GM10248 (cell line): ENCODE data around the gene RGS6.
A peak's percentile ranks its signal among the peaks of the same experiment; 100 is the strongest.
"Not testable (repeated sequence)": the region's sequence is repeated elsewhere in the genome, so short reads cannot be mapped to it uniquely, and the experiment has no call there.

ENCODE experiments used
- CTCF ChIA-PET: fragments of 300-600 bp; sonication (Branson Sonifier 250); formaldehyde crosslinking; extraction: SDS; loops from one replicate; lab custom pipeline; 2021; ENCODE audit warnings: antibody characterized with exemption; lab: Yijun Ruan, JAX
- POLR2A ChIA-PET: fragments of 350-650 bp; sonication (Branson Sonifier 250); formaldehyde crosslinking; extraction: SDS; loops from one replicate; lab custom pipeline; 2020; ENCODE audit warnings: antibody characterized with exemption; lab: Yijun Ruan, JAX
- DNase-seq: peaks from one replicate; pipeline ENCODE4 v3.0.0; 2012; ENCODE audit errors: extremely low spot score
- CTCF ChIP-seq: IDR thresholded peaks from 2 replicates; pipeline ENCODE4 v1.5.1; 2012; ENCODE audit warnings: mild to moderate bottlenecking, low read depth; ENCODE audit errors: extremely low read depth, missing control alignments, control extremely low read depth

RGS6 gene

DNA sequence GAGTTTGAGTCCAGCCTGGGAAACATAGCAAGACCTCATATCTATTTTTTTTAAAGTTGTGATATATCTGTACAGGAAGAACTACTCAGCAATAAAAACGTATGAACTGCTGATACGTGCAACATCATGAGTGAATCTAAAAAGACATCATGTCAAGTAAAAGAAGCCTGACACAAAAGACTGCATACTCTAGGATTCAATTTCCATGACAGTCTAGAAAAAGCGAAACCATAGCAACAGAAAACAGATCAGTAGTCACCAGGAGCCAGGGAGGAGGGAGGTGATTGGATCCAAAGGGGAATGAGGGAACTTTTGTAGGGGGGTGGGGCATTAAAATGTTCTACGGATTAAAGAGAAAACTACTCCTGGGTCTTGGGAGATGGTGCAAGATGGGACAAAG, 8.7 kb upstream of the RGS6 start:
- POLR2A ChIA-PET: no interaction called here
- no peak for TF ChIP-seq CTCF
- CTCF ChIA-PET: interaction anchor here (1.2 kb wide), 1 partner anchor 9 kb away, joined by 3 read pairs; the partner anchor contains the start of gene RGS6
- no peak for DNase-seq

DNA sequence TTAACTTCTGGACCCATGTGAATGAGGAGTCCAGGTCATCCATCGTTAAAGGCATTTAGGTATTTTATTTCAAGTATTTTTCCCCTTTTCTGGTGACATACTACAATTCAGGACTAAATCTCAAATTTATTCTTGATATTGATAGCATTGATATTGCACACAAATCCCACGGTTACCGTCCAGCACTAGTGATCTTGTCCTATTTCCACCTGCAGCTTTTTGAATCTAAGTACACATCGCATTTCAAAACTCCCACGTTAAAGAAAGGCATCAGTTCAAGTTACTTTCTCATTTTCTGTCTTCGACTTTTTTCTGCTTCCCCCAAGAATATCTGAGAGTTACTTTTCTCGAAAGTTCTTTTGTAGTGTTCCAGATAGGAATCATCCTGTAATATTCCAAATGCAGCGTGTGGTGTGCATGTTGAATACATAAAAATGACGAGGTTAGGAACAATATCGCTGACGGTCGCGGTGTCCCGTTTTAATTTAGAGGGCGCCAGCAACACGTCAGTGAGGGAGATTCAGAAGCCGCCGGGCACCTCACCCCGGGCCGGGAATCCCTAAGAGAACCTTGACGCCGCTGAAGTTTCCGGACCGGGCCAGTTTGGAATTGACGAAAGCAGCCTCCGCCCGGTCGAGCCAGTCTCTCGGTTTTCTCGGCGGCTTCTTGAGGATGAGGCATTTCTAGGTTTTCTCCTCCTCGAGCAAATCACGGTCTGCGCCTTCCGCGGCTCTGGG, 569 bp upstream of the RGS6 start:
- POLR2A ChIA-PET: no interaction called here
- peak; percentile 27 for DNase-seq
- CTCF ChIA-PET: interaction anchor here (1.0 to 2.0 kb wide), 5 partner anchors 8 to 490 kb away, joined by 3 to 9 read pairs (median 4); no protein-coding TSS in a partner anchor
- TF ChIP-seq CTCF: no peak

DNA sequence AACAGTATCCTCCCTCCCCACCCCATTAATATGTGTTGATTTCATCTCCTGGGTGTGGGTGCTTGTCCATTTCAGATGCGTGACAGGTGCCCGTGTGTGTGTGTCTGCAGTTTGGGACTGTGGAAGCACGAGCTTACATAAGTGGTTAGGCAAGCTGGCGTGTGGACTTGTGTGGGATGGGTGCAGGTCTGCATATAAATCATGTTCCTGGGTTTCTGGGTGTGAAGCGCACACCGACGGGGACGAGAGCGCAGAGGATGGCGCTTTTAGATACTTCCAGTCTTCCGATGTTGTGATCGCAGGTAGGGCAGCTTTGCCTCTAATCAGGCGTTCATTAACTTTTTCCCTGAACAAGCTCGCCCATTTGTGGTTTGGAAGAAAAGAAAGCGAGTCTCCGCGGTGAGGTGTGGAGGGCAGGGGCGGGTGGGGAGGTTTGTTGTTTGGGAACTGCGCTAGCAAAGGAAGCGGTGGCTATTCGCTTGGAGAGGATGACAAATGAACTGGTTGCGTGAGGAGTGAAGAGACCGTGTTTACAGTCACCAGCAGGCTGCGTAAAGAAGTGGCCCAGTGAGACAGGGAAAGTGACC, 865 bp downstream of the RGS6 start:
- DNase-seq: no peak
- ChIA-PET POLR2A (no interaction called here), CTCF (interaction anchor here (1.0 to 2.0 kb wide), 3 partner anchors 9 to 488 kb away, joined by 3 to 9 read pairs (median 4); no protein-coding TSS in a partner anchor)
- TF ChIP-seq CTCF: no peak

GRCh38 chr14:71938273-71938672, 6.0 kb downstream of the RGS6 start:
- POLR2A ChIA-PET, CTCF ChIA-PET, DNase-seq: not testable (repeated sequence)

DNA sequence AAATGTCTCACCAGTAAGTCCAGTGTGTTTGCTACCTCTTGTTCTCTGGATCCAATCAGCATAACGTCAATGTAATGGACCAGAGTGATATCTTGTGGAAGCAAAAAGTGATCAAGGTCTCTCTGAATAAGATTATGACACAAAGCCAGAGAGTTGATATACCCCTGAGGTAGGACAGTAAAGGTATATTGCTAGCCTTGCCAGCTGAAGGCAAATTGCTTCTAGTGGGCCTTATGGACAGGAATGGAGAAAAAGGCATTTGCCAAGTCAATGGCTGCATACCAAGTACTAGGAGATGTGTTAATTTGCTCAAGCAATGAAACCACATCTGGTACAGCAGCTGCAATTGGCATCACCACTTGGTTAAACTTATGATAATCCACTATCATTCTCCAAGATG, 7.1 kb downstream of the RGS6 start:
- CTCF ChIA-PET, POLR2A ChIA-PET: not testable (repeated sequence)

DNA sequence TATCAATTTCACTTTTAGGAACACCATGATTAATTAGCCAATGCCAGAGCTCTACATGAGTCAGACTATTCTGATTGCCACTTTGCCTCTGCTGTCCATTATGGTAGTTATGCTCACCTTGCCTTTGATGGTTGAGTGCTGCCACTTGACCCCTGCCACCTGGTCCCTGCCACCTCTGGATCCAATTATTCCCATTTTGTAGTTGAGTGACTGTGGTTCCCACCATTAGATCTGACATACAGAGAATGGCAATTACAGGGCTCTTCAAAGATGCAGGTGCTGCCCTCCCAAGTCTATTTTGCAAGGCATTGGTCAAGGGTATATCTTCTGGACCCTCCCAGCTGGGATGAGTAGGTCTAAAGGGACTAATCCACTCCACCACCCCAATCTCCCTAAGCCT, 8.3 kb downstream of the RGS6 start:
- POLR2A ChIA-PET, CTCF ChIA-PET, DNase-seq: not testable (repeated sequence)

More for the DNA sequence above, 7.1 kb downstream of the RGS6 start:
- DNase-seq: not testable (repeated sequence)

DNA sequence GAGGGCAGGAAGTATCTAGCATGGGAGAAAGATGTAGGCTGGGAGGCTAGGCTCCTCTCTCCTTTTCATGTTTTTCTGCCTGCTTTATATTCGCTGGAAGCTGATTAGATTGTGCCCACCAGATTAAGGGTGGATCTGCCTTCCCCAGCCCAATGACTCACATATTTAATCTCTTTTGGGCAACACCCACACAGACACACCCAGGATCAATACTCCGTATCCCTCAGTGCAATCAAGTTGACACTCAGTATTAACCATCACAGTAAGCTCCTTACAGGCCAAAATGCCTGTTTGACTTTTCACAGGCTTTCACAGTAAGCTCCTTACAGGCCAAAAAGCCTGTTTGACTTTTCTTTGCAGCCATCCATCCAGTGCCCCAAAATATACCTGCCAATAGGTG, 9.4 kb downstream of the RGS6 start:
- POLR2A ChIA-PET, CTCF ChIA-PET, DNase-seq: not testable (repeated sequence)

DNA sequence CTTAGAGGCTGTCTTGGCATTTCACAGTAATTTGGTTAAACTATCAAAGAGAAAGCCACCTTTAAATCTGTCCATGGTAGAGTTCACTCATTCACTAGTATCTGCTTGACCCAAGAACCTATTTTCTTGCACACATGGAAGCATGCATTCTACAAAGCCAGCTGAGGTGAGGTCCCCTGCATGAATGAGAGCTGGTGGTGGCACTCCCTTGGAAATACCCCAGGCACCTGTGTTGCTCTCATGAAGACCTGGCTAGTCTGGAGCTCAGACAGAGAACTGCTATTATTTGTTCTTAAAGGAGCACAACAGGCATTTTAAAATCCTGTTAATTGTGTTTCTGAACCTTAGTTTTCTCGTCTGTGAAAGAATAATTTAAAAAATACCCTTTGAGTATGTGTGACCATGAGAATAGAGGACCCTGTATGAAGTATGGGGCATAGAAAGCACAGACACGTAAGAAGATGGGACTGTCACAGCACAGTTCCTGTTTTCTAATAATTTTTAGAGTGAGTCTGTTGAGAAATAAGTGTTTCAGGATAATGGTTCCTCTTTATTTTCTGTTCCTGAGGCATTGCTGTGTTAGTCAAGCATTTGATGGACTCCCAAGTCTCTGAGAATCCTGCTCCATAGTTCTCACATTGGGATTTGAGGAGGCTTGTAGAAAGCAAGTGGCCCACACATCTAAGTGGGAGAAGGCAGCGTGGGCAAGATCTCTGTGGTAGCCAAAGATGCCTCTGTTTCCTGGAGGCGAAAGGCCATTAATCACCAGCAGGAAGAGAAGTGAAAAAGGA, 10.9 kb downstream of the RGS6 start:
- DNase-seq: no peak
- TF ChIP-seq CTCF: no peak
- POLR2A ChIA-PET: no interaction called here
- CTCF ChIA-PET: no interaction called here
